Naive thymus-derived CD8-positive, alpha-beta T cell (primary cell): ENCODE data around the gene ITGAE. TPM values are rescaled to one million over a fixed set of nuclear protein-coding genes. Genes with fewer than 3 reads are reported as not detected.
"Not testable (repeated sequence)": the region's sequence is repeated elsewhere in the genome, so short reads cannot be mapped to it uniquely, and the experiment has no call there.

Source experiments
- ATAC-seq, 2 donors: fragments of 150-1000 bp; cut with Tn5 transposase in 1 of 2; sonication (Bioruptor Pico), chemical (Tn5 transposase) in 1 of 2; 1 replicate in 1 of 2; 2 replicates in 1 of 2; pipeline ENCODE4 v1.10.0; 2021; ENCODE audit warnings: mild to moderate bottlenecking in 2 of 2, moderate library complexity in 2 of 2
- POLR2A ChIA-PET: fragments of 350-600 bp; sonication (Branson Sonifier 250); formaldehyde crosslinking; loops from one replicate; lab custom pipeline; 2021; ENCODE audit warnings: antibody characterized with exemption; lab: Charles Lee
- DNase-seq, 10 donors: peaks; one replicate each; pipeline versions ENCODE4 v3.0.0 to v3.0.0-alpha.2; 2020 to 2022
- H3K27ac Mint-ChIP-seq, 10 donors: one replicate each; pipeline ENCODE4 v1.8.0; 2020 to 2022; ENCODE audit warnings: mild to moderate bottlenecking in 10 of 10, mixed read lengths in 10 of 10, moderate library complexity in 4 of 10, inconsistent platforms in 1 of 10
- H3K27me3 Mint-ChIP-seq, 5 donors: one replicate each; pipeline ENCODE4 v1.8.0; 2021 to 2022; ENCODE audit warnings: mixed read lengths in 5 of 5
- H3K36me3 Mint-ChIP-seq, 3 donors: one replicate each; pipeline ENCODE4 v1.8.0; 2020 to 2022; ENCODE audit warnings: mixed read lengths in 3 of 3, mild to moderate bottlenecking in 2 of 3, inconsistent platforms in 1 of 3
- H3K4me1 Mint-ChIP-seq, 4 donors: one replicate each; pipeline ENCODE4 v1.8.0; 2021 to 2022; ENCODE audit warnings: mixed read lengths in 4 of 4
- H3K4me3 Mint-ChIP-seq, 10 donors: one replicate each; pipeline ENCODE4 v1.8.0; 2020 to 2022; ENCODE audit warnings: mild to moderate bottlenecking in 10 of 10, mixed read lengths in 10 of 10, moderate library complexity in 6 of 10, inconsistent platforms in 1 of 10
- H3K9me3 Mint-ChIP-seq, 9 donors: one replicate each; pipeline ENCODE4 v1.8.0; 2020 to 2022; ENCODE audit warnings: mixed read lengths in 9 of 9, mild to moderate bottlenecking in 3 of 9, inconsistent platforms in 1 of 9, moderate library complexity in 1 of 9
- polyA plus RNA-seq, 3 donors: library from polyadenylated mRNA; unstranded; fragments of 300-500 nt; fragmentation: Illumina TruSeq; gene quantifications; one replicate each; pipeline ENCODE4 v1.2.3, GENCODE V29; 2021
- total RNA-seq, 8 experiments: library from RNA in 2 of 8; stranded (reverse) in 2 of 8; gene quantifications; one replicate each; pipeline ENCODE4 v1.2.3 and lab custom pipeline; 2021 to 2026

ITGAE gene
- total and polyA plus RNA-seq, 5 experiments from 2014 or later = 24.5 to 58.1 (median 52.7) TPM

DNA sequence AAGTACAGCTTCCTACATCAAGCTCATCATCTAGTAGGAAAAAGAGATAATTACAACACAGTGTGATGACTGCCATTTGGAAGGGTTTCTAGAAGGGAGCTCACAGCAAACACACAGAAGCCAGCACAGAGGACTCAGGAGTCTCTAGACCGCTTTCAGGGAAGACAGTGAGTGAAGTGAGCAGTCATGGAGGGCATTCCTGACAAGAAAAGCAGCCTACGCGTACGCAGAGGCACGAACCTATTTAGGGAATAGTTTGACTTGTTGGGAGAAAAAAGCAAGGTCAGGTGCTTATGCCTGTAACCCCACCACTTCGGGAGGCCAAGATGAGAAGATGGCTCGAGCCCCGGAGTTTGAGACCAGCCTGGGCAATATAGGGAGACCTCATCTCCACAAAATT is 85.7 kb downstream of the ITGAE start:
- Mint-ChIP-seq H3K36me3 (peaks cover 4 to 64% (median 24%) of the 10 kb centered on the region in 3 donors), H3K4me1 (peaks cover 18 to 56% (median 50%) of the 10 kb centered on the region in 4 donors), H3K27ac (peak overlapping the region in 4 of 10 donors; percentile 40 to 86 (median 76)), H3K4me3 (no peak overlapping the region), H3K9me3 (no peaks in the 10 kb centered on the region), H3K27me3 (no peaks in the 10 kb centered on the region)
- DNase-seq = no peak
- no peak for ATAC-seq
- POLR2A ChIA-PET = interaction anchor here (0.6 to 1.4 kb wide), 3 partner anchors 8 to 641 kb away, joined by 3 to 7 read pairs (median 5); partner anchors contain the start of gene HASPIN

DNA sequence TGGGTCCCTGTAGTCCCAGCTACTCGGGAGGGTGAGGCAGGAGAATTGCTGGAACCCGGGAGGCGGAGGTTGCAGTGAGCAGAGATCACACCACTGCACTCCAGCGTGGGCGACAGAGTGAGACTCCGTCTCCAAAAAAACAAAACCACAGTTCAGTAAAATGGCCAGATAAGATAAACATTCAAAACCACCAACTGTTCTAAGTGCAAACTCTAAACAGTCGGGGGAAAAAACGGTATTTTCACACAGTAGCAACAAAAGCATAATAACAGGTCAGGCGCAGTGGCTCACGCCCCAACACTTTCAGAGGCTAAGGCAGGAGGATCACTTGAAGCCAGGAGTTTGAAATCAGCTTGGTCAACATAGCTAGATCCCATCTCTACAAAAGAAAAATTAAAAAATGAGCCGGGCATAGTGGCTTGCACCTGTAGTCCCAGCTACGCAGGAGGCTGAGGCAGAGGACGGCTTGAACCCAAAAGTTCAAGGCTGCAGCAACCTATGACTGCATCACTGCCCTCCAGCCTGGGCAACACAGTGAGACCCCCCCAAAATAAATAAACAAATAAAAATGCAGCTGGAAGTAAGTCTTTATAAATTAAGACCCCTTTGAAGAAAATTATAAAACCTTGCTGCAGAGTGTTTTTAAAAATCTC is 88.1 kb downstream of the ITGAE start:
- H3K27ac Mint-ChIP-seq = peak overlapping the region; percentile 75 to 90 (median 87)
- peaks cover 16 to 56% (median 47%) of the 10 kb centered on the region in 4 donors for H3K4me1 Mint-ChIP-seq
- POLR2A ChIA-PET = interaction anchor here (1.1 to 3.5 kb wide), 2 partner anchors 10 to 16 kb away, joined by 3 to 25 read pairs; partner anchors contain the start of genes HASPIN and P2RX5
- no peaks in the 10 kb centered on the region for H3K27me3 Mint-ChIP-seq
- peaks cover 4 to 47% (median 24%) of the 10 kb centered on the region in 3 donors for H3K36me3 Mint-ChIP-seq
- H3K9me3 Mint-ChIP-seq = no peaks in the 10 kb centered on the region
- no peak for DNase-seq
- ATAC-seq = no peak
- H3K4me3 Mint-ChIP-seq = peak overlapping the region; percentile 16 to 63 (median 40)

- peak overlapping the region in 9 of 10 donors; percentile 26 to 79 (median 63) for H3K4me3 Mint-ChIP-seq
- H3K4me1 Mint-ChIP-seq = peaks cover 14 to 51% (median 37%) of the 10 kb centered on the region in 4 donors
- peak in 9 of 10 donors; percentile 66 to 86 (median 74) for DNase-seq
- H3K27me3 Mint-ChIP-seq = no peaks in the 10 kb centered on the region
- ATAC-seq = peak; percentile 99
- peak overlapping the region in 9 of 10 donors; percentile 77 to 91 (median 88) for H3K27ac Mint-ChIP-seq
- POLR2A ChIA-PET = interaction anchor here (0.6 to 3.5 kb wide), 9 partner anchors 10 to 1200 kb away, joined by 3 to 25 read pairs (median 4); partner anchors contain the start of genes CTNS, HASPIN, METTL16 and P2RX5
- no peaks in the 10 kb centered on the region for H3K9me3 Mint-ChIP-seq
- peaks cover 0 to 28% (median 10%) of the 10 kb centered on the region in 3 donors for H3K36me3 Mint-ChIP-seq
These were observed 90.0 kb downstream of the ITGAE start for GRCh38 chr17:3710951-3711383.

DNA sequence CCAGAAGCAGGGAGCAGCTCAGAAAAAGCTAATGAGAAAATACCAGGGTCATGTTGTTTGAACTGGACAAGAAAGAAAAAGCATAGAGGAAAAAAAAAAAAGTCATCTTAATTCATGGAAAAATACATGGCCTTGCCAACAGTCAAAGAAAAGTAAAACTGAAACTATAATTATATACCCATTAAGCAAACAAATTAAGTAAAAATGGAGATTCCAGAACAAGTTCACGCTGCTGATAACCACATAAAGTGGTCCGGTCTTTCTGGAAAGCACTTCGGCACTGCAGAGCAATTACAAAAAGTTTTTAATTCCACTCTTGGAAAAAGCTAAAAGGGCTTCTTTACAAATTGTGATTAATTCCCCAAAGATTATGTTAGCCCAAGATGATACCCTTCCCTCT is 92.6 kb downstream of the ITGAE start:
- H3K27me3 Mint-ChIP-seq = no peaks in the 10 kb centered on the region
- H3K4me3 Mint-ChIP-seq = no peak overlapping the region
- ATAC-seq = no peak
- peak overlapping the region in 4 of 10 donors; percentile 59 to 78 (median 66) for H3K27ac Mint-ChIP-seq
- no peaks in the 10 kb centered on the region for H3K9me3 Mint-ChIP-seq
- POLR2A ChIA-PET = interaction anchor here (0.7 to 2.6 kb wide), 3 partner anchors 13 to 258 kb away, joined by 3 to 10 read pairs (median 3); partner anchors contain the start of genes HASPIN and P2RX5
- H3K36me3 Mint-ChIP-seq = peaks cover 0 to 8% (median 2%) of the 10 kb centered on the region in 3 donors
- H3K4me1 Mint-ChIP-seq = peaks cover 9 to 50% (median 30%) of the 10 kb centered on the region in 4 donors
- DNase-seq = no peak

DNA sequence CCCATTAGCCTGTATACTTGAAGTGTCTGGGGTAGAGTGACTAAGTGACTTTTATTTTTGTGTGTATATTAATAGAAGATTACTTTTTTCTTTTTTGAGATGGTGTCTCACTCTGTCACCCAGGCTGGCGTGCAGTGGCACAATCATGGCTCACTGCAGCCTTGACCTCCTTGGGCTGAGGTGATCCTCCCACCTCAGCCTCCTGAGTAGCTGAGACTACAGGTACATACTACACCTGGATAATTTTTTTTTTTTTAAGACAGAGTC is 95.3 kb downstream of the ITGAE start:
- H3K9me3 Mint-ChIP-seq, H3K36me3 Mint-ChIP-seq, POLR2A ChIA-PET, H3K4me3 Mint-ChIP-seq, ATAC-seq, H3K27me3 Mint-ChIP-seq, DNase-seq: not testable (repeated sequence)
- Mint-ChIP-seq H3K27ac (peak overlapping the region in 1 of 10 donors; percentile 29), H3K4me1 (peaks cover 0 to 29% (median 6%) of the 10 kb centered on the region in 4 donors)

GRCh38 chr17:3704931-3705717 is 95.9 kb downstream of the ITGAE start:
- Mint-ChIP-seq H3K4me1 (peaks cover 0 to 28% (median 4%) of the 10 kb centered on the region in 4 donors), H3K4me3 (no peak overlapping the region), H3K27me3 (no peaks in the 10 kb centered on the region), H3K27ac (peak overlapping the region in 1 of 10 donors; percentile 29), H3K36me3 (peaks cover 0 to 2% (median 0%) of the 10 kb centered on the region in 3 donors), H3K9me3 (peaks cover 0 to 3% (median 0%) of the 10 kb centered on the region in 9 donors)
- no peak for ATAC-seq
- POLR2A ChIA-PET = no interaction called here
- no peak for DNase-seq

DNA sequence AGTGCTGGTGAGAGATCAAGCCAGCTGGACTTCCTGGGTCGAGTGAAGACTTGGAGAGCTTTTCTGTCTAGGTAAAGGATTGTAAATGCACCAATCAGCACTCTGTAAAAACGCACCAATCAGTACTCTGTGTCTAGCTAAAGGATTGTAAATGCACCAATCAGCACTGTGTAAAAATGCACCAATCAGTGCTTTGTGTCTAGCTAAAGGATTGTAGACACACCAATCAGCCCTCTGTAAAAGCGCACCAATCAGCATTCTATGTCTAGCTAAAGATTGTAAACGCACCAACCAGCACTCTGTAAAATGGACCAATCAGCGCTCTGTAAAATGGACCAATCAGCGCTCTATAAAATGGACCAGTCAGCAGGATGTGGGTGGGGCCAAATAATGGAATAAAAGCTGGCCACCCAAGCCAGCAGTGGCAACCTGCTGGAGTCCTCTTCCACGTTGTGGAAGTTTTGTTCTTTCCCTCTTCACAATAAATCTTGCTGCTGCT is 98.9 kb downstream of the ITGAE start:
- H3K27me3 Mint-ChIP-seq, H3K36me3 Mint-ChIP-seq, POLR2A ChIA-PET, ATAC-seq, H3K4me3 Mint-ChIP-seq, DNase-seq, H3K9me3 Mint-ChIP-seq: not testable (repeated sequence)
- Mint-ChIP-seq H3K4me1 (peaks cover 0 to 19% (median 1%) of the 10 kb centered on the region in 4 donors), H3K27ac (peak overlapping the region in 1 of 10 donors; percentile 35)

DNA sequence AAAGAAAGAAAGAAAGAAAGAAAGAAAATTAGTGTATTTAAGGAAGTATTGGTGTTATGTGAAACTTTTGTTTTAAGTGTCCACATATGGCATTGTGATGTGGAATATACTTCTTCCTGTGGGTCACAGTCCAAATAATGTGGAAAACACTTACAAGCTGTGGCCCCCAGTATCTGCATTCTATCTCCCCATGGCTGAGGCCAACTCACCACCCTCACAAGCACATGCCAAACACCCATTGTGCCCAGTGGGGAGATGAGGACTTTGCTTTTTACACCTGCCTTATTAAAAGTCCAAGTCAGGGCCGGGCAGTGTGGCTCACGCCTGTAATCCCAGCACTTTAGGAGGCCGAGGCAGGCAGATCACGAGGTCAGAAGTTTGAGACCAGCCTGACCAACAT is 101.0 kb downstream of the ITGAE start:
- DNase-seq (no peak), ATAC-seq (no peak)
- Mint-ChIP-seq H3K9me3 (peaks cover 0 to 3% (median 0%) of the 10 kb centered on the region in 9 donors), H3K27me3 (no peaks in the 10 kb centered on the region), H3K4me1 (peaks cover 0 to 25% (median 16%) of the 10 kb centered on the region in 4 donors), H3K27ac (peak overlapping the region in 1 of 10 donors; percentile 43), H3K4me3 (no peak overlapping the region), H3K36me3 (peaks cover 0 to 2% (median 0%) of the 10 kb centered on the region in 3 donors)
- POLR2A ChIA-PET = no interaction called here

- peak overlapping the region in 5 of 10 donors; percentile 3 to 84 (median 61) for H3K4me3 Mint-ChIP-seq
- H3K4me1 Mint-ChIP-seq = peaks cover 6 to 38% (median 30%) of the 10 kb centered on the region in 4 donors
- no peaks in the 10 kb centered on the region for H3K27me3 Mint-ChIP-seq
- DNase-seq (no peak), ATAC-seq (no peak)
- H3K9me3 Mint-ChIP-seq = peaks cover 0 to 3% (median 0%) of the 10 kb centered on the region in 9 donors
- H3K36me3 Mint-ChIP-seq = peaks cover 0 to 2% (median 0%) of the 10 kb centered on the region in 3 donors
- POLR2A ChIA-PET = no interaction called here
- H3K27ac Mint-ChIP-seq = peak overlapping the region in 2 of 10 donors; percentile 67 to 84
These were observed 102.8 kb downstream of the ITGAE start for GRCh38 chr17:3698139-3698538.

- ATAC-seq (no peak), DNase-seq (no peak)
- H3K4me1 Mint-ChIP-seq = peaks cover 6 to 46% (median 33%) of the 10 kb centered on the region in 4 donors
- H3K9me3 Mint-ChIP-seq = no peaks in the 10 kb centered on the region
- peak overlapping the region in 6 of 10 donors; percentile 4 to 90 (median 48) for H3K4me3 Mint-ChIP-seq
- H3K27ac Mint-ChIP-seq = peak overlapping the region in 1 of 10 donors; percentile 62
- POLR2A ChIA-PET = interaction anchor here (1.2 to 2.0 kb wide), 3 partner anchors 13 to 27 kb away, joined by 3 to 17 read pairs (median 12); partner anchors contain the start of gene HASPIN
- H3K27me3 Mint-ChIP-seq = no peaks in the 10 kb centered on the region
- H3K36me3 Mint-ChIP-seq = no peaks in the 10 kb centered on the region
These were observed 103.9 kb downstream of the ITGAE start for GRCh38 chr17:3697103-3697476.

GRCh38 chr17:3695723-3696411 is 105.1 kb downstream of the ITGAE start, which contains the start of gene P2RX5:
TSS of gene P2RX5 (minus strand) at chr17:3696155. CDS start at chr17:3696005, 150 bp downstream.
- Mint-ChIP-seq H3K9me3 (no peaks in the 10 kb centered on the region), H3K27me3 (no peaks in the 10 kb centered on the region), H3K27ac (peak within 1 kb of the TSS; percentile 63 to 97 (median 89)), H3K4me1 (peaks cover 8 to 51% (median 37%) of the 10 kb centered on the region in 4 donors), H3K36me3 (peaks cover 0 to 3% (median 0%) of the 10 kb centered on the region in 3 donors), H3K4me3 (peak within 1 kb of the TSS; percentile 88 to 99 (median 92))
- ATAC-seq (peak; percentile 80 to 84), DNase-seq (peak in 9 of 10 donors; percentile 5 to 49 (median 31))
- POLR2A ChIA-PET = interaction anchor here (0.6 to 2.0 kb wide), 14 partner anchors 11 to 448 kb away, joined by 3 to 17 read pairs (median 4); partner anchors contain the start of genes CYB5D2, EMC6, HASPIN and SHPK
